ENCODE data around the gene CHEK2.
"Not testable (repeated sequence)": the region's sequence is repeated elsewhere in the genome, so short reads cannot be mapped to it uniquely, and the experiment has no call there.

The CHEK2 gene

DNA sequence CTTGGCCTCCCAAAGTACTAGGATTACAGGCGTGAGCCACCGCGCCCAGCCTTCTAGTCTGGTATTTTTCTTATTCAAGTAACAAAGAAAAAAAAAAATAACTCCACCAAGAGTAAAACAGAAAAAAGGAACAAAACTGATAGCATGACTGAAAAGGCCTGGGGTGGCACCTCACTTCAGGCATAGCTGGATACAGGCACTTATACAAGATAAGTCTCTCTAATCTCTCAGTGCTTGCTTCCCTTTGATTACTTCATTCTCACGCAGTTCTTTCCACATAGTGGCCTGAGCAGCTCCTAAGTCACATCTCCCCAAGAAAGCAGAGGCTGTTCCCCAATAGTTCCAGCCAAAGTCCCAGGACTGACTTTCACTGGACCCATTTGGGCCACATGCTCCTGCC is 58.7 kb downstream of the CHEK2 start:
- DNase-seq, result not testable (repeated sequence)

DNA sequence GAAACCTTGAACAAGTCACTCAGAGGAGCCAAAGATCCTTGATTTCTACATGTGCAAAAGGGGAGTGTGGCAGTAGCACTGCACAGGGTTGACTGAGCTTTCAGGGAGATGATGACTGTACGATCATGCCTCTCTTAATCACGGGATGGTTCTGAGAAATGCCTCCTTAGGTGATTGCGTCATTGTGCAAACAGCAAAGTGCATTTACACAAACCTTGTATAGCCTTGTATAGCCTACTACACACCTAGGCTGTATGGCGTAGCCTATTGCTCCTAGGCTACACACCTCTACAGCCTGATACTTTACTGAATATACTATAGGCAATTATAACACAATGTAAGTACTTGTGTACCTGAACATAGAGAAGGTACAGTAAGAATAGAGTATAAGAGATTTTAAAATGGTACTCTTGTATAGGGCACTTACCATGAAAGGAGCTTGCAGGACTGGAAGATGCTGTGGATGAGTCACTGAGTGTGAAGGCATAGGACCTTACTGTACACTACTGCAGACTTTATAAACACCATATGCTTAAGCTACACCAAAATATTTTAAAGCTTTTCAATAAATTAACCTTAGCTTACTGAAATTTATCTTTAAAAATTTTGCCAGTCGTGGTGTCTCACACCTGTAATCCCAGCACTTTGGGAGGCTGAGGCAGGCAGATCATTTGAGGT is 60.7 kb downstream of the CHEK2 start:
- DNase-seq, result not testable (repeated sequence)

DNA sequence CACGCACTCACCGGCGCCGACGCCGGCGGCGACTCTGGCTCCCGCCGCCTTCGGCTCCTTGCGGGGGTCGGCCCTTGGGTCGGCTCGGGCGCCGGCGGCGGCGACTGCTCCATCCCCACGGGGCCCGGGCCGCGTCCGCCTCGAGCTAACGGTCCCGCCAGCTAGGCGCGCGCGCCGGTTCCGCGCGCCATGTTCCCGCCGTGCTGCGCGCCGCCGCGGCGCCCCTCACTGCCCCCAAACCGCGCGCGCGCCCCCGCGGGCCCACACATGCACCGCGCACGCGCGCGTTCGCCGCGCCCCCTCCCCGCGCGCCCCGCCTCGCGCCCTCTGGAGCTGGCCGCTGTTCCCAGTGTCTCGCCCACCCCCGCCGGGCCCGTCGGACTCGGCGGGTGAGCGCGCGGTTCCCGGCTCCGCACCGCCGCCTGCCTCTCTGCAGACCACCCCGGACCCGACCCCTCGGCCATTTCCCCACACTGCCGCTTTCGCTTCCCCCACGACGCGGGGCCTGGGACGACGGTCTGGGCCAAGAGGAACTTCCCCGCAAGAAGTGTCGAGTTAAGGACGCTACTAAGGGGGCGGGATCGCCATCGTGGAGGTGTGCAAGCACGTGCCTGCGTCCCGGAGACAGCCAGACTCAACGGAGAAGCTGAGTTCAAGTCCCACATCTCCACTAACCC is 61.9 kb downstream of the CHEK2 start, which contains the start of gene TTC28:
Gene TTC28, minus strand, starts transcription at position 230 of the 677 bp plus-strand sequence. Its CDS starts 117 bp downstream, at position 113.
- not testable (repeated sequence) for DNase-seq

DNA sequence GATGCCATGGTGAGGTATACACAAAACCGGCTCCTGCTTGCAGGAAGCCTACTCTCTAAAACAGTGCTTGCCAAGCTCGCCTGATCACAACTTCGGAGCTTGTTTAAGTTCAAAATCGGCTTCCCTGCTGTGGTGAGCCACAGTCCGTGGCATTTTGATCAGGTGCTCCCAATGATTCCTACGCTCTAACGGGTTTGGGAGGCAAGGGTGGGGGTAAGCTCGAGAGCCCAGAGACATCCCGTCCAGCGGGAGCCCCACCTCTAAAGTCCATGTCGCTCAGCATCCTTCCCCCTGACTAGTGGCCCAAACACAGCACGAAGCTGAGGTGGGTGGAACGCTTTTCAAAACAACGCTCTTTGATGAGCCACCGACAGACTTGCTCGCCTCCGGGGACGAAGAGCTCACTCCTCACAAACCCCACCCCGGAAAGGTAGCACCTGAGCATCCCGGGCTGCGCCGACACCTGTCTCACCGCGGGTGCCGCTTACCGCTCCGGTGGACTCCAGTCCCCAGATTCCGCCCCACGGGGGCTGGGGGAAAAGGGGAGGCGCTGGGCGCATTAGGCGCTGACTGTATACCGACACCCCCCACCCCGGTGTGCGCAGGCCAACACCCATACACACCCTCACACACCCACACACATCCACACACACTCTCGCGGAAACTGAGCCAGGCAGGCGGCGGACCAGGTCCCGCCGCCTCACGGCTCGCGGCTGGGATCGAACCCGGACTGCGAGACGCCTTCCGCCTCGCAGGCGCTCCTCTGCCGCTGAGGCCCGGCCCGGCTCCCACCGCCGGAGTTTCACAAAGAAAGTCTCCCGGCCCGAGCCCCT is 62.6 kb downstream of the CHEK2 start:
- DNase-seq, result not testable (repeated sequence)

DNA sequence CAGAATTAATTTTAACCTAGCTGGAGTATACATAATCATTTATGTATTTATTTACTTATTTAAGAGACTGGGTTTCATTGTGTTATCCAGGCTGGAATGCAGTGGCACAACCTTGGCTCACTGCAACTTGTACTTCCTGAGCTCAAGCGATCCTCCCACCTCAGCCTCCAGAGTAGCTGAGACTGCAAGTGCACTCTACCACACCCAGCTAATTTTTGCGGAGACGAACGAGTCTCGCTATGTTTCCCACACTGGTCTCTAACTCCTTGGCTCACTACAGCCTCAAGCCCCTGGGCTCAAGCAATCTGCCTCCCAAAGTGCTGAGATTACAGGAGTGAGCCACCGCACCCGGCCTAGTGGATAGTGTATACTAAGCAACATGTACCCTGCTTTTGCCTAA is 63.5 kb downstream of the CHEK2 start:
- not testable (repeated sequence) for DNase-seq

DNA sequence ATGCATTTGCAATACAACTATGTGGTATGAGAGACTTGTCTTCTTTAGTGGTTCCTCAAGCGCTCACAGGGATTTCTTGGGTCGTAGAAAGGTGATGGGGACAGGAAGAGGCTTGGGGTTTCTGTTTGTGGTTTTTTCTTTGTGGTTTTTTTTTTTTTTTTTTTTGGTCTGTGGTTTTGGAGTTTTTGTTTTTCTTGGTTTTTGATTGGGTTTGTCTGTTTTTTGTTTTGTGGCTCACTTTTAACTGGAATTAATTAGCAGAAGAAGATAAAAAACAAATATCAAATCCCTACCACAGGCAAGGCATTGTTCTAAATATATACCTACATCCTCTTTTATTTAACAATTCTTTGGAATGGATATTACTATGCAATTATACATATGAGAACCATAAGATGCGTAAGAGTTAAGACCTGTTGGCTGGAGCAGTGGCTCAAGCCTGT is 67.5 kb downstream of the CHEK2 start:
- DNase-seq, result no peak

DNA sequence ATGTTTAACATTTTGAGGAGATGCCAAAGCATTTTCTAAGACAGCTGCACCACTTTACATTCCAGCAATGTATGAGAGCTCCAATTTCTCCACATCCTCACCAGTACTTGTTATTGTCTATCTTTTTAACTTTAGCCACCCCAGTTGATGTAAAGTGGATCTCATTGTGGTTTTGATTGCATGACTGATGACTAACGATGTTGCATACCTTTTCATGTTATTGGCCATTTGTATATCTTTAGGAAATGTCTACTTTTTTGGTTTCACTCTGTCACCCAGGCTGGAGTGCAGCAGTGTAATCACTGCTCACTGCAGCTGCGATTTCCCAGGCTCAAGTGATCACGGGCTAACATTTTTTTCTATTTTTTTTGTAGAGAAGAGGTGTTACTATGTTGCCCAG is 70.9 kb downstream of the CHEK2 start:
- DNase-seq, result no peak

DNA sequence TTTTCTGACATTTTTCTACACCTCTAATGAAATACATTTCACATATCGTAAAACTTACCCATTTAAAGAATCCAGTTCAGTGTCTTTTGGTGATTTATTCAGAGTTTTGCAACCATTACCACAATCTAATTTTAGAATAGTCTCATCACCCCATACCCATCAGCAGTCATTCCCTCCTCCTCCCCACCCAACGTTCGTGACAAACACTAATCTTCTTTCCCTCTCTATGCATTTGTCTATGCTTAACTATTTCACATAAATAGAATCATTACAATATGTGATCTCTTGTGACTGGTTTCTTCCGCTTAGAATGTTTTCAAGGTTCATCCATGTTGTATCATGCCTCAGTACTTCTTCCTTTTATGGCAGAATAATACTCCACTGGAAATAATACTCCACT is 71.5 kb downstream of the CHEK2 start:
- no peak for DNase-seq

DNA sequence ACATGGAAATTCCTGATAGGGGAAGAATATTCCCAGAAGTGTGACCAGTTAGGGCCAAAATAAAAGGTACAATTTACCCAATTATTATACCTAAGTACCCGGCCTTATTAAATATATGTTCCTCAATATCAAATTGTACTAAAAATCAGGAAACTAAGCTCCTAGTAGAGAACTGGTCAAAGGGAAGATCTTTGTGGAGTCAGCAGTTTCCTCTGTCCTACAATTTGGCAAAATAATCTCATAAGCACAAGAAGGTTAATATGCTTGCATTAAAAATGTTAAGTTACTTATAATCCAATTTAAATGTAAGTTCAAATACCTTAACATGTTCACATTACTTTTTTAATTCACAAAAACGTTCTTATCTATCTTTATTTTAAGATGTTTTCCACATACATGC is 72.2 kb downstream of the CHEK2 start:
- DNase-seq, result no peak

DNA sequence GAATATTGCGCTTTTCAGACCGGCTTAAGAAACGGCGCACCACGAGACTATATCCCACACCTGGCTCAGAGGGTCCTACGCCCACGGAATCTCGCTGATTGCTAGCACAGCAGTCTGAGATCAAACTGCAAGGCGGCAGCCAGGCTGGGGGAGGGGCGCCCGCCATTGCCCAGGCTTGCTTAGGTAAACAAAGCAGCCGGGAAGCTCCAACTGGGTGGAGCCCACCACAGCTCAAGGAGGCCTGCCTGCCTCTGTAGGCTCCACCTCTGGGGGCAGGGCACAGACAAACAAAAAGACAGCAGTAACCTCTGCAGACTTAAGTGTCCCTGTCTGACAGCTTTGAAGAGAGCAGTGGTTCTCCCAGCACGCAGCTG is 78.1 kb downstream of the CHEK2 start:
- DNase-seq, result not testable (repeated sequence)

DNA sequence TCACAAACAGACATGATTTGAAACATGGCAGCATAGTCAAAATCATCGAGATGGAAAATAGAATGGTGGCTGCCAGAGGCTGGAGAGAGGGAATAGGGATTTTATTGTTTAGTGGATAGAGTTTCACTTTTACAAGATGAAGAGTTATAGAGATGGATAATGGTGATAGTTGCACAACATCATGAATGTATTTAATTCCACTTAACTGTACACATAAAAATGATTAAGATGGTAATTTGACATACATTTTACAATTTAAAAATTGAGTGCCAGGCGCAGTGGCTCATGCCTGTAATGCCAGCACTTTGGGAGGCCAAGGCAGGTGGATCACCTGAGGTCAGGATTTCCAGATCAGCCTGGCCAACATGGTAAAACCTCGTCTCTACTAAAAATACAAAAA is 83.2 kb downstream of the CHEK2 start:
- no peak for DNase-seq

DNA sequence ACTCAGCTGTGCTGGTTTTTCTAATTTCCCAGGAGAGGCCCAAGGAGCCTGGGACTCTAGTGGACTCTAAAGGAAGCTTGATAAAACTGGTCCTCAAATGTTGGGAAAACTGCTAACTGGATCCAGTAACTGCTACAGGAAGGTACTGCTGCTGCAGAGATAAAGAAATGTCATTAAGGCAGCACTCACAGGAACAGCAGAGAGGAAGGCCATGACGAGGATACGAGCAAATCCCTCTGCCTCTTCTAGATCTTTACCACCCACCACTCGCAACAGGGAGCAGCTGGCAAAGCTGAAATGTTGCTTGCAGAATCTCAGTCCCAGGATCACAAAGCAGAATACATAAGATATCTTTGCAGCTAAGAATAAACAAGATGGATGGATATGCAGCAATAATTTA is 85.4 kb downstream of the CHEK2 start:
- DNase-seq, result no peak

DNA sequence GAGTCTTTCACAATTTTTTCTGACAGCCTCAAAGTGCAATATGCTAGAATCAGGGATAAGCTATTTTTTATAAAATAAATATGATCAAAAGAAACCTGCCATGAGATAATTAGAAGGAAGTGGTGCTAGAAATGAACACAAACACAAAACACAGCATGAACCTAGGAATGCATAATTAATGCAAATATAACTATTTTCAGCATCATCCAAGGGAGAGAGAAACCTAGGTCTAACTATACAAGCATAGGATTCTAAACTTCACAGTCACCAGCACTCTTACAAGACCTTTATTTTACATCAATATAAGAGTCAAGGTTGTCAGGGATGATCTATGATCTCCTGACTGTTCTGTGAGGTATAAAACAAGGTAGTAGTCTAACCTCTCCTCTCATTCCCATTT is 91.2 kb downstream of the CHEK2 start:
- DNase-seq, result no peak

DNA sequence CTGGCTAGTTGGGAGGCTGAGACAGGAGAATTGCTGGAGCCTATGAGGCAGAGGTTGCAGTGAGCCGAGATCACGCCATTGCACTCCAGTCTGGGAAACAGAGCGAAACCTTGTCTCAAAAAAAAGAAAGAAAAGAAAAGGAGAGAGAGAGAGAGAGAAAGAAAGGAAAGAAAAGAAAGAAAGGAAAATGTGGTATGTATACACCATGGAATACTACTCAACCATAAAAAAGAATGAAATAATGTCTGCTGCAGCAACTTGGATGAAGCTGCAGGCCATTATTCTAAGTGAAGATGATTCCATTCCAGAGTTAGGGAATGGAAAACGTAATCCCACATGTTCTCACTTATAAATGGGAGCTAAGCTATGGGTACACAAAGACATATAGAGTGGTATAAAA is 92.8 kb downstream of the CHEK2 start:
- no peak for DNase-seq

DNA sequence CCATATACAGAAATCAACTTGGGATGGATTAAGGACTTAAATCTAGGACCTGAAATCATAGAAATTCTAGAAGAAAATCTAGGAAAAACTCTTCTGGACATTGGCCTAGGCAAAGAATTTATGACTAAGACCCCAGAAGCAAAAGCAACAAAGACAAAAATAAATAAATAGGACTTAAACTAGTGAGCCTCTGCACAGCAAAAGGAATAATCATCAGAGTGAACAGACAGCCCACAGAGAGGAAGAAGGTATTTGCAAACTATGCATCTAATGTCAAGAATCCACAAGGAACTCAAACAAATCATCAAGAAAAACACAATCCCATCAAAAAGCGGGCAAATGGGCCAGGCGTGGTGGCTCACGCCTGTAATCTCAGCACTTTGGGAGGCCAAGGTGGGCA is 94.4 kb downstream of the CHEK2 start:
- DNase-seq, result no peak

DNA sequence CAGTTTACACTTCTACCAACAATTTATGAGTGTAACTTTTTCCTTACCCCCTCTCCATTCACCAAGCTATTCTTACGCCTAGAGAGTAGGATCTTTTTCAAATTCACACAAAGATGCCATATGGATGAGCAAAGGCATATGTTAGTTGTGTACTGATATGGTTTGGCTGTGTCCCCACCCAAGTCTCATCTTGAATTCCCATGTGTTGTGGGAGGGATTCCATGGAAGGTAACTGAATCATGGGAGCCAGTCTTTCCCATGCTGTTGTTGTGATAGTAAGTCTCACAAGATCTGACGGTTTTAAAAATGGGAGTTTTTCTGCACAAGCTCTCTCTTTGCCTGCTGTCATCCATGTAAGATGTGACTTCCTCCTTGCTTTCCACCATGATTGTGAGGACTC is 102.3 kb downstream of the CHEK2 start:
- DNase-seq, result no peak

Data from NCI-H1048 (cell line).